Activated CD4-positive, alpha-beta memory T cell treated with anti-CD3 and anti-CD28 coated beads, Interleukin-2, amount 10 ng/mL, durations not matched to agents 7 days and 5 days (primary cell): ENCODE measurements around the gene LPCAT1. TPM values are rescaled to one million over a fixed set of nuclear protein-coding genes. Genes with fewer than 3 reads are reported as not detected.
"Not testable (repeated sequence)": the region's sequence is repeated elsewhere in the genome, so short reads cannot be mapped to it uniquely, and the experiment has no call there.

ENCODE experiments used
- CTCF ChIA-PET: fragments of 350-600 bp; sonication (Branson Sonifier 250); formaldehyde crosslinking; loops from one replicate; lab custom pipeline; 2021; ENCODE audit warnings: antibody characterized with exemption, inconsistent platforms; lab: Charles Lee
- POLR2A ChIA-PET: fragments of 350-600 bp; sonication (Branson Sonifier 250); formaldehyde crosslinking; loops from one replicate; lab custom pipeline; 2021; ENCODE audit warnings: antibody characterized with exemption; lab: Charles Lee
- DNase-seq: peaks from one replicate; pipeline ENCODE4 v3.0.0-alpha.2; 2020
- H3K27ac Mint-ChIP-seq: one replicate; pipeline ENCODE4 v1.8.0; 2021; ENCODE audit warnings: mild to moderate bottlenecking, mixed read lengths
- H3K27me3 Mint-ChIP-seq: one replicate; pipeline ENCODE4 v1.8.0; 2021; ENCODE audit warnings: mixed read lengths
- H3K36me3 Mint-ChIP-seq: one replicate; pipeline ENCODE4 v1.8.0; 2021; ENCODE audit warnings: low read depth, mixed read lengths
- H3K4me1 Mint-ChIP-seq: one replicate; pipeline ENCODE4 v1.8.0; 2021; ENCODE audit warnings: mixed read lengths
- H3K4me3 Mint-ChIP-seq: one replicate; pipeline ENCODE4 v1.8.0; 2021; ENCODE audit warnings: mild to moderate bottlenecking, mixed read lengths
- H3K9me3 Mint-ChIP-seq: one replicate; pipeline ENCODE4 v1.8.0; 2021; ENCODE audit warnings: mixed read lengths
- total RNA-seq, 2 experiments: library from RNA; stranded (reverse); gene quantifications; one replicate each; pipeline ENCODE4 v1.2.3, GENCODE V29; 2021

LPCAT1 gene
- total RNA-seq, 2 experiments from 2014 or later = 68.7 to 71.4 TPM

DNA sequence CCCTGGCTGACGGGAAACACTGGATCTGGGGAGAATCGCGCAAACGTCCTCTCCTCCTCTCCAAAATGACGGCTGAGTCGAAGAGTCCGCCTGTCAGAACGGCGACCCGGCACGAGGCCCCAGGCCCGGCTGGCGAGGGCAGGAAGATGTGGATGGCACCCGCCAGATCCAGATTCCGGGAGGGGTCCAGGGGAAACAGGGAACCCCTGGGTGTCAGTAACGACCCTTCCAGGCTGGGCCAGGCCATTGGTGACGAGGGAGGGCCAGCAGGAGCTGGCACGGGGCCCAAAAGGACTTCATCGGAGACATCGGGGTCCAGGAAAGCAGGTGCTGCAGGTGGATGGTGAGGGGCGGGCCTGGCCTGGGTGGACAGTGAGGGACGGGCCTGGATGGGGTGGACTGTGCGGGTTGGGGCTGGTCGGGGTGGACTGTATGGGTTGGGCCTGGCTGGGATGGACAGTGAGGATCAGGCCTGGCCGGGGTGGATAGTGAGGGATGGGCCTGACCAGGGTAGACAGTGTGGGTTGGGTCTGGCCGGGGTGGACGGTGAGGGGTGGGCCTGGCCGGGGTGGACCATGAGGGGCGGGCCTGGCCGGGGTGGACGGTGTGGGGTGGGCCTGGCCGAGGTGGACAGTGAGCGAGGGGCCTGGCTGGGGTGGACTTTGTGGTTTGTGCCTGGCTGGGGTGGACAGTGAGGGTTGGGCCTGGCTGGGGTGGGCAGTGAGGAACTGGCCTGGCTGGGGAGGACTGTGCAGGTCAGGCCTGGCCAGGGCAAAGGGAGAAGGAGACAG is 92.5 kb downstream of the LPCAT1 start:
- Mint-ChIP-seq H3K4me1 (no peaks in the 10 kb centered on the region), H3K9me3 (peaks cover 34% of the 10 kb centered on the region), H3K36me3 (peaks cover 6% of the 10 kb centered on the region), H3K27me3 (no peaks in the 10 kb centered on the region), H3K4me3 (no peak overlapping the region), H3K27ac (no peak overlapping the region)
- POLR2A ChIA-PET = no interaction called here
- no peak for DNase-seq
- CTCF ChIA-PET = no interaction called here

GRCh38 chr5:1430121-1430795 is 93.5 kb downstream of the LPCAT1 start:
- Mint-ChIP-seq H3K36me3 (peaks cover 6% of the 10 kb centered on the region), H3K9me3 (peaks cover 34% of the 10 kb centered on the region), H3K4me1 (no peaks in the 10 kb centered on the region), H3K27me3 (no peaks in the 10 kb centered on the region), H3K4me3 (no peak overlapping the region), H3K27ac (no peak overlapping the region)
- POLR2A ChIA-PET = no interaction called here
- no peak for DNase-seq
- CTCF ChIA-PET = no interaction called here

DNA sequence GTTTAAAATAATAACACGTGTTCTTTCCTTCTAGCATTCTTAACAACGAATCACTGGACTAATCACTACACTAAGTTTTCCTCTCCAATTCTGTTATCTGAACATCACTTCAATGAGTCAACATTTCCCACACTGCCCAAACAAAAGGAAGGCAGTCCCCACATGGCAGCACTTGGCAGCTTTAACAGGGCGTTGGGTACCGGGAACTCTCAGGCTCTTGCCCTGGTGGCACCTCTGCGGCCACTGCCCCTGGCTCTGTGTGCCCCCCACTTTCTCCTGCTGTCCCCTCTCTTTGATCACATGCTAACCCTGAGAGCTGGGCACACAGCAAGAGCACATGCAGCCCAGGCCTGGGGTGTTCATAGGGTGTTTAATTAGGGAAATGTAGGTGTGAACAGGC is 94.3 kb downstream of the LPCAT1 start:
- peaks cover 6% of the 10 kb centered on the region for H3K36me3 Mint-ChIP-seq
- CTCF ChIA-PET = no interaction called here
- H3K9me3 Mint-ChIP-seq = peaks cover 34% of the 10 kb centered on the region

DNA sequence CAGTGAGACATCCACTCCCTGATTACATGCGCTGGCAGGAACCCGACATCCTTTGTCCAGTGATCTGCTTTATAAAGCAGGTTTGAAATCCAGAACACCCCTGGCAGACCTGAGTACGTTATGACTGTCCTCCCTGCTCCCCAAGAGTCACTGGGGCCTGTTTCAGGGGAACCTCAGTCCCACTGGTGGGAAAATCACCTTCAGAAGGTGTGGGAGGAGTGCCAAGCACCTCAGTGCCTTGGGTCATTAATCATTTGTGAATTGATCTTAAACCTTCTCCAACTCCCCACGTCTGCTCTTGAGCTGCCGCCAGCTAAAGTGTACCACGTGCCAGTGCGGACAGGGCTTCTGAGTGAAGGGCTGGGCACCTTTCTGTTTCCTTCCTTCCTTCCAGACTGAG is 94.7 kb downstream of the LPCAT1 start:
- CTCF ChIA-PET = no interaction called here

More for the DNA sequence above, 94.3 kb downstream of the LPCAT1 start:
- POLR2A ChIA-PET = no interaction called here
- Mint-ChIP-seq H3K27me3 (no peaks in the 10 kb centered on the region), H3K4me1 (no peaks in the 10 kb centered on the region), H3K27ac (no peak overlapping the region), H3K4me3 (no peak overlapping the region)
- DNase-seq = no peak

GRCh38 chr5:1428107-1428506 is 95.7 kb downstream of the LPCAT1 start:
- CTCF ChIA-PET = no interaction called here
- H3K27me3 Mint-ChIP-seq = no peaks in the 10 kb centered on the region
- H3K4me3 Mint-ChIP-seq = no peak overlapping the region
- H3K27ac Mint-ChIP-seq = no peak overlapping the region
- no peak for DNase-seq
- POLR2A ChIA-PET = no interaction called here
- peaks cover 8% of the 10 kb centered on the region for H3K36me3 Mint-ChIP-seq
- no peaks in the 10 kb centered on the region for H3K4me1 Mint-ChIP-seq
- H3K9me3 Mint-ChIP-seq = peaks cover 31% of the 10 kb centered on the region

More for the DNA sequence above, 94.7 kb downstream of the LPCAT1 start:
- Mint-ChIP-seq H3K4me3 (no peak overlapping the region), H3K27ac (no peak overlapping the region), H3K27me3 (no peaks in the 10 kb centered on the region), H3K9me3 (peaks cover 37% of the 10 kb centered on the region), H3K4me1 (no peaks in the 10 kb centered on the region), H3K36me3 (peaks cover 8% of the 10 kb centered on the region)
- DNase-seq = no peak
- POLR2A ChIA-PET = no interaction called here

GRCh38 chr5:1424716-1425115 is 99.0 kb downstream of the LPCAT1 start:
- Mint-ChIP-seq H3K4me3 (no peak overlapping the region), H3K4me1 (no peaks in the 10 kb centered on the region), H3K27me3 (no peaks in the 10 kb centered on the region), H3K27ac (no peak overlapping the region), H3K9me3 (peaks cover 25% of the 10 kb centered on the region), H3K36me3 (peaks cover 5% of the 10 kb centered on the region)
- ChIA-PET POLR2A (no interaction called here), CTCF (no interaction called here)
- DNase-seq = no peak

GRCh38 chr5:1423901-1424603 is 99.7 kb downstream of the LPCAT1 start:
- H3K4me3 Mint-ChIP-seq = no peak overlapping the region
- peaks cover 3% of the 10 kb centered on the region for H3K36me3 Mint-ChIP-seq
- ChIA-PET CTCF (no interaction called here), POLR2A (no interaction called here)
- H3K27me3 Mint-ChIP-seq = no peaks in the 10 kb centered on the region
- H3K27ac Mint-ChIP-seq = no peak overlapping the region
- H3K4me1 Mint-ChIP-seq = no peaks in the 10 kb centered on the region
- no peak for DNase-seq
- H3K9me3 Mint-ChIP-seq = peaks cover 19% of the 10 kb centered on the region

DNA sequence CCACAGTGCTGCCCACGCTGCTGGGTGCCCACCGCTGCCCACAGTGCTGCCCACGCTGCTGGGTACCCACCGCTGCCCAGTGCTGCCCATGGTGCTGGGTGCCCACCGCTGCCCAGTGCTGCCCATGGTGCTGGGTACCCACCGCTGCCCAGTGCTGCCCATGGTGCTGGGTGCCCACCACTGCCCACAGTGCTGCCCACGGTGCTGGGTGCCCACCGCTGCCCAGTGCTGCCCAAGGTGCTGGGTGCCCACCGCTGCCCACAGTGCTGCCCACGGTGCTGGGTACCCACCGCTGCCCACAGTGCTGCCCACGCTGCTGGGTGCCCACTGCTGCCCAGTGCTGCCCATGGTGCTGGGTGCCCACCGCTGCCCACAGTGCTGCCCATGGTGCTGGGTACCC is 101.2 kb downstream of the LPCAT1 start:
- H3K36me3 Mint-ChIP-seq, H3K27ac Mint-ChIP-seq, DNase-seq, H3K4me3 Mint-ChIP-seq, H3K27me3 Mint-ChIP-seq, CTCF ChIA-PET, H3K4me1 Mint-ChIP-seq, POLR2A ChIA-PET: not testable (repeated sequence)
- H3K9me3 Mint-ChIP-seq = peaks cover 11% of the 10 kb centered on the region

- Mint-ChIP-seq H3K9me3 (peaks cover 7% of the 10 kb centered on the region), H3K27ac (no peak overlapping the region), H3K4me1 (no peaks in the 10 kb centered on the region), H3K36me3 (peaks cover 3% of the 10 kb centered on the region), H3K4me3 (no peak overlapping the region), H3K27me3 (no peaks in the 10 kb centered on the region)
- POLR2A ChIA-PET = no interaction called here
- CTCF ChIA-PET = no interaction called here
- DNase-seq = no peak
Observed at GRCh38 chr5:1421521-1422341, 102.0 kb downstream of the LPCAT1 start.

DNA sequence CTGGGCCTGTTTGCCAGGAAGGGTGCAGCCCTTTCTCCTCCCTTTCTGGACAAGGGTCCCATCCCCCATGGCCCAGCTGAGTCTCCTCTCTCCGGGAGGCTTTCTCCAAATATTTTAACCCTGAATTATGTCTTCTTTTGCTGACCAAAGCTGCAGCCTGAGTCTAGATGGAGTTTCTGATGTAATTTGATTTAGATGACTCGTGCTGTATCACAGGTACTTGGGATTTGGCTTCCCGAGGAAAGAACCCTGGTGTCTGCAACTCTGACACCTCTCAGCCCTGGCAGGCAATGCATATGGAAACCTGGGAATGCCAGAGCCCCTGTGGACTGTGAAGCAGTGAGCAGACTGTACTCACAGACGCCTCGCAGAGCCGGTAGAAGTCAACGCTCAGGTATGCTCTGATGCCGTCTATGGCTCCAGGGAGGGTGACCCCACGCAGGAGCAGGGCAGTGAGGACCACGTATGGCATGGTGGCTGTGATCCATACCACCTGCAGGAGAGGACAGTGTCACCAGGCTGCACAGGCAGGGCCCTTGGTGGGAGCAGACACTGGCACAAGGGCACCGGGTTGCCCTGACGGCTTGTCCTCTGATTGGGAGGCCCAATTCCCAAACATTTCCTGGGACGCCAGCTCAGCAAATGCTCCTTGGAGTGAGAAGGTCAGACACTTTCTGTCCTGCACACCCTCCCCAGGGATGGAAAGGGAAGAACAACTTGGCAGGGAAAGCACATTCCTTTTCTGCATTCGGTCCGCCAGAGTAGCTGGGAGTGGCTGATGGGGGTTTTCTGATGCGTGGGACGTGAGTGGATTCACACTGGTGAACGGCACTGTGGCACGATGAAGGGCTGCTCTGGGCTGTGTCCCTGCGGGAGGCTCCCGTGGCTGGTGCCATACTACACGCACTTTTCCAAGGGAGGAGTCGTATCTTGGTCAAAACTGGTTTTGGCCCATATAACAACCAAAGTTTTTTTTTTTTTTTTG is 103.3 kb downstream of the LPCAT1 start:
- H3K27me3 Mint-ChIP-seq = no peaks in the 10 kb centered on the region
- H3K4me1 Mint-ChIP-seq = no peaks in the 10 kb centered on the region
- H3K4me3 Mint-ChIP-seq = no peak overlapping the region
- no peak overlapping the region for H3K27ac Mint-ChIP-seq
- peaks cover 3% of the 10 kb centered on the region for H3K36me3 Mint-ChIP-seq
- POLR2A ChIA-PET = no interaction called here
- DNase-seq = no peak
- H3K9me3 Mint-ChIP-seq = peaks cover 3% of the 10 kb centered on the region
- CTCF ChIA-PET = no interaction called here

DNA sequence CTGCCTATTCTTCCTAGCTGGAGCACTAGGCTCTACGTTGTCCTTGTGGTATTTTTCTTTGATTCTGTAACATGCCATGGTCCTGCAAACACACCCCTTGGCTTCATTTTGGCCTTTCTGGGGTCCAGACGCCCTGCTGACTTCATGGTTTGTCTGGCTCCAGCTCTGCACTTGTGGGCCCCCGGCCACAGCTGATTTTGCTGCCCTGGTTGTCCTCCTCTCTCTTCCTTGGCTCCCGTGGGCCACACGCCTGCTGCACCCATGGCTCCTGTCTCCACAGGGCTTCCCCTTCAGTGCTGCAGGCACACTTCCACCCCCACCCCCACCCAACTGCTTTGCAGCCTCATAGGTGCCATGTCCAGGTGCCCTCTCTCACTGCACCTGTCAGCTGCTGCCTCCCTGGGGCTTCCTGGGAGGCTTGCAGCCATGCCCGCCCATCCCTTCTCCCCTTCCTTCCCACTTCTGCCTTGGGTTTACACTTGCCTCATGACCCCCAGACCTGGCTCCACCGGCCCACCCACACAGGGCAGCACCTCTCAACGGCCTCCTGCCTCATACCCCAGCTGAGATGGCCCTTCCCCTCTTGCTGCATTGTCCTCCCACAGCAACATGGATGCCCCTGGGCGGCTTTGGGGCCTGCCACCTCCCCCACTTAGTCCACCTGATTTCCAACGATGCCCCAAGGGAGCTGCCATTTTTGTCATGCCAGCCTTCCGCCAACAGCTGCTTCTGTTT is 104.1 kb downstream of the LPCAT1 start:
- Mint-ChIP-seq H3K4me3 (no peak overlapping the region), H3K27me3 (no peaks in the 10 kb centered on the region), H3K4me1 (no peaks in the 10 kb centered on the region), H3K27ac (no peak overlapping the region), H3K9me3 (peaks cover 3% of the 10 kb centered on the region), H3K36me3 (peaks cover 3% of the 10 kb centered on the region)
- ChIA-PET POLR2A (no interaction called here), CTCF (no interaction called here)
- no peak for DNase-seq
